GM10248 (cell line): ENCODE data around the gene NUDT16L1.

ENCODE experiments used
- CTCF ChIA-PET: fragments of 300-600 bp; sonication (Branson Sonifier 250); formaldehyde crosslinking; extraction: SDS; loops from one replicate; lab custom pipeline; 2021; ENCODE audit warnings: antibody characterized with exemption; lab: Yijun Ruan, JAX
- POLR2A ChIA-PET: fragments of 350-650 bp; sonication (Branson Sonifier 250); formaldehyde crosslinking; extraction: SDS; loops from one replicate; lab custom pipeline; 2020; ENCODE audit warnings: antibody characterized with exemption; lab: Yijun Ruan, JAX
- DNase-seq: peaks from one replicate; pipeline ENCODE4 v3.0.0; 2012; ENCODE audit errors: extremely low spot score
- CTCF ChIP-seq: IDR thresholded peaks from 2 replicates; pipeline ENCODE4 v1.5.1; 2012; ENCODE audit warnings: mild to moderate bottlenecking, low read depth; ENCODE audit errors: extremely low read depth, missing control alignments, control extremely low read depth

The NUDT16L1 gene

DNA sequence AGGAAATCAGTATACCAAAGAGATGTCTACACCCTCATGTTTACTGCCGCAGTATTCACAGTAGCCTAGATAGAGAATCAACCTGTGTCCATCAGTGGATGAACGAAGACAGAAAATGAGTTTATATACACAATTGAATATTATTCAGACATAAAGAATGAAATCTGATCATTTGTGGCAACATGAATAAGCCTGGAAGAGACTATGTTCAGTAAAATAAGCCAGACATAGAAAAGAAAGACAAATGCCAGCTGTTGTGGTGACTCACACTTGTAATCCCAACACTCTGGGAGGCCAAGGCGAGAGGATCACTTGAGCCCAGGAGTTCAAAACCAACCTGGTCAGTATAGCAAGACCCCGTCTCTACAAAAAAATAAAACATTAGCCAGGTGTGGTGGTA lies 16.1 kb downstream of the NUDT16L1 start:
- no peak for DNase-seq
- POLR2A ChIA-PET = no interaction called here
- CTCF ChIA-PET = interaction anchor here (1.1 to 1.6 kb wide), 4 partner anchors 16 to 59 kb away, joined by 3 to 5 read pairs (median 4); partner anchors contain the start of genes ANKS3, DNAAF8 and NUDT16L1
- TF ChIP-seq CTCF = no peak

- POLR2A ChIA-PET = interaction anchor here (0.6 kb wide), 1 partner anchor 75 kb away, joined by 8 read pairs; the partner anchor contains the start of gene SEPTIN12
- CTCF ChIA-PET = interaction anchor here (1.6 kb wide), 1 partner anchor 33 kb away, joined by 3 read pairs; no protein-coding TSS in a partner anchor
- no peak for DNase-seq
- no peak for TF ChIP-seq CTCF
Measured at GRCh38 chr16:4713663-4714501, 20.5 kb downstream of the NUDT16L1 start.

- no peak for DNase-seq
- no peak for TF ChIP-seq CTCF
- ChIA-PET POLR2A (interaction anchor here (0.6 kb wide), 1 partner anchor 73 kb away, joined by 8 read pairs; the partner anchor contains the start of gene SEPTIN12), CTCF (interaction anchor here (1.1 kb wide), 1 partner anchor 15 kb away, joined by 3 read pairs; no protein-coding TSS in a partner anchor)
Measured at GRCh38 chr16:4714996-4715395, 21.6 kb downstream of the NUDT16L1 start.

GRCh38 chr16:4718466-4718865 lies 25.1 kb downstream of the NUDT16L1 start:
- no peak for DNase-seq
- CTCF ChIA-PET = no interaction called here
- TF ChIP-seq CTCF = no peak
- POLR2A ChIA-PET = no interaction called here

GRCh38 chr16:4723071-4723767 lies 29.9 kb downstream of the NUDT16L1 start:
- CTCF ChIA-PET = interaction anchor here (1.2 kb wide), 1 partner anchor 65 kb away, joined by 3 read pairs; the partner anchor contains the start of gene SEPTIN12
- DNase-seq = no peak
- POLR2A ChIA-PET = interaction anchor here (0.6 to 1.0 kb wide), 2 partner anchors 11 to 12 kb away, joined by 3 to 9 read pairs; partner anchors contain the start of genes ANKS3 and DNAAF8
- TF ChIP-seq CTCF = no peak
